ENCODE results near the gene TRIM4.
"Not testable (repeated sequence)": the region's sequence is repeated elsewhere in the genome, so short reads cannot be mapped to it uniquely, and the experiment has no call there.

Gene TRIM4

GRCh38 chr7:99918959-99919813 lies at the start of gene TRIM4:
Gene TRIM4, minus strand, starts transcription at chr7:99919530. Its CDS starts 129 bp downstream, at chr7:99919401.
- DNase-seq: peak; percentile 82 to 86

GRCh38 chr7:99958564-99959227 lies 39.4 kb upstream of the TRIM4 start:
- no peak for DNase-seq

- DNase-seq: no peak
Observed at GRCh38 chr7:99955247-99955646, 35.9 kb upstream of the TRIM4 start.

GRCh38 chr7:99954643-99955042 lies 35.3 kb upstream of the TRIM4 start:
- DNase-seq: not testable (repeated sequence)

GRCh38 chr7:99953649-99954048 lies 34.3 kb upstream of the TRIM4 start:
- DNase-seq: no peak

GRCh38 chr7:99952649-99953048 lies 33.3 kb upstream of the TRIM4 start:
- not testable (repeated sequence) for DNase-seq

GRCh38 chr7:99950819-99951218 lies 31.5 kb upstream of the TRIM4 start:
- DNase-seq: not testable (repeated sequence)

GRCh38 chr7:99949645-99950228 lies 30.4 kb upstream of the TRIM4 start:
- no peak for DNase-seq

GRCh38 chr7:99947608-99948007 lies 28.3 kb upstream of the TRIM4 start:
- DNase-seq: no peak

- DNase-seq: no peak
Observed at GRCh38 chr7:99944497-99945070, 25.3 kb upstream of the TRIM4 start.

- DNase-seq: no peak
Observed at GRCh38 chr7:99943641-99944496, 24.5 kb upstream of the TRIM4 start.

- DNase-seq: no peak
Observed at GRCh38 chr7:99938296-99938695, 19.0 kb upstream of the TRIM4 start.

GRCh38 chr7:99935009-99935408 lies 15.7 kb upstream of the TRIM4 start:
- not testable (repeated sequence) for DNase-seq

- DNase-seq: no peak
Observed at GRCh38 chr7:99930376-99930775, 11.0 kb upstream of the TRIM4 start.

GRCh38 chr7:99929730-99930053 lies 10.4 kb upstream of the TRIM4 start:
- no peak for DNase-seq

- DNase-seq: peak in 1 of 2 donors; percentile 23
Observed at GRCh38 chr7:99928994-99929729, 9.8 kb upstream of the TRIM4 start, which contains the start of gene GJC3. Gene GJC3, minus strand, starts transcription at chr7:99929620. Its CDS starts 0 bp downstream, at chr7:99929620.

- no peak for DNase-seq
Observed at GRCh38 chr7:99928188-99928587, 8.9 kb upstream of the TRIM4 start.

- no peak for DNase-seq
Observed at GRCh38 chr7:99927536-99927935, 8.2 kb upstream of the TRIM4 start.

- DNase-seq: no peak
Observed at GRCh38 chr7:99926321-99926720, 7.0 kb upstream of the TRIM4 start.

- DNase-seq: no peak
Observed at GRCh38 chr7:99923200-99923599, 3.9 kb upstream of the TRIM4 start.

- no peak for DNase-seq
Observed at GRCh38 chr7:99920149-99920548, 819 bp upstream of the TRIM4 start.

- DNase-seq: no peak
Observed at GRCh38 chr7:99919814-99920112, 433 bp upstream of the TRIM4 start.

All from activated CD4-positive, alpha-beta T cell treated with anti-CD3 and anti-CD28 coated beads for 4 hours (primary cell).